Calu3 (cell line): ENCODE results near the gene SLC46A3. TPM values are rescaled to one million over a fixed set of nuclear protein-coding genes. Genes with fewer than 3 reads are reported as not detected.
"Not testable (repeated sequence)": the region's sequence is repeated elsewhere in the genome, so short reads cannot be mapped to it uniquely, and the experiment has no call there.

ENCODE experiments used
- BruUV-seq: library from RNA; stranded (reverse); fragments of 400-500 nt; replicated peaks from 2 replicates; lab custom pipeline; 2021; lab: Mats Ljungman, UMichigan
- CTCF ChIA-PET: fragments of 300-600 bp; sonication (Branson Sonifier 250); formaldehyde crosslinking; loops from one replicate; lab custom pipeline; 2022; ENCODE audit warnings: antibody characterized with exemption; lab: Charles Lee
- DNase-seq: peaks from one replicate; pipeline ENCODE4 v3.0.0; 2022
- H3K27ac Mint-ChIP-seq: one replicate; pipeline ENCODE4 v1.8.0; 2022; ENCODE audit warnings: mixed read lengths; ENCODE audit not compliant: unreplicated experiment
- H3K27me3 Mint-ChIP-seq: one replicate; pipeline ENCODE4 v1.8.0; 2022; ENCODE audit warnings: mixed read lengths; ENCODE audit not compliant: unreplicated experiment
- H3K36me3 Mint-ChIP-seq: one replicate; pipeline ENCODE4 v1.8.0; 2022; ENCODE audit warnings: mild to moderate bottlenecking, moderate library complexity, mixed read lengths; ENCODE audit not compliant: insufficient read depth, unreplicated experiment
- H3K4me1 Mint-ChIP-seq: one replicate; pipeline ENCODE4 v1.8.0; 2022; ENCODE audit warnings: mild to moderate bottlenecking, low read depth, mixed read lengths; ENCODE audit not compliant: unreplicated experiment
- H3K4me3 Mint-ChIP-seq: one replicate; pipeline ENCODE4 v1.8.0; 2022; ENCODE audit warnings: mild to moderate bottlenecking, low read depth, moderate library complexity, mixed read lengths; ENCODE audit not compliant: unreplicated experiment
- H3K9me3 Mint-ChIP-seq: one replicate; pipeline ENCODE4 v1.8.0; 2022; ENCODE audit warnings: low read depth, mixed read lengths; ENCODE audit not compliant: unreplicated experiment
- CTCF ChIP-seq: fragments of 200-600 bp; IDR thresholded peaks from one replicate; pipeline ENCODE4 v1.8.0; 2022; ENCODE audit warnings: antibody characterized with exemption; ENCODE audit not compliant: unreplicated experiment
- intact Hi-C: fragments of 100-400 bp; cut with micrococcal nuclease; formaldehyde crosslinking; loops from one replicate; pipeline ENCODE4 v1.10.0; 2022; ENCODE audit not compliant: unreplicated experiment
- total RNA-seq: library from RNA; stranded (reverse); gene quantifications from 2 replicates; pipeline ENCODE4 v1.2.3, GENCODE V29; 2022

The SLC46A3 gene
- total RNA-seq, 1 experiment from 2014 or later, result 1.3 TPM

DNA sequence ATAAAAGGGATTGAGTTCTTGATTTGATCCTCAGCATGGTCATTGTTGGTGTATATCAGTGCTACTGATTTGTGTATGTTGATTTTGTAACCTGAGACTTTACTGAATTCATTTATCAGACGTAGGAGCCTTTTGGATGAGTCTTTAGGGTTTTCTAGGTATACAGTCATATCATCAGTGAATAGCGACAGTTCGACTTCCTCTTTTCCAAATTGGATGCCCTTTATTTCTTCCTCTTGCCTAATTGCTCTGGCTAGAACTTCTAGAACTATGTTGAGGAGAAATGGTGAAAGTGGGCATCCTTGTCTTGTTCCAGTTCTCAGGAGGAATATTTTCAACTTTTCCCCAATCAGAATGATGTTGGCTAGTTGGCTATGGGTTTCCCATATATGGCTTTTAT, 32.9 kb downstream of the SLC46A3 start:
- no peak for TF ChIP-seq CTCF
- DNase-seq, result no peak
- Mint-ChIP-seq H3K4me3 (no peak overlapping the region), H3K36me3 (no peaks in the 10 kb centered on the region), H3K27ac (no peak overlapping the region), H3K27me3 (peaks cover 7% of the 10 kb centered on the region), H3K9me3 (no peaks in the 10 kb centered on the region), H3K4me1 (no peaks in the 10 kb centered on the region)
- no TSS peak for BruUV-seq
- CTCF ChIA-PET, result interaction anchor here (0.7 kb wide), 1 partner anchor 940 kb away, joined by 3 read pairs; no protein-coding TSS in a partner anchor
- intact Hi-C loops, result no loop called here

- intact Hi-C loops, result no loop called here
- no peak for TF ChIP-seq CTCF
- DNase-seq, result no peak
- Mint-ChIP-seq H3K27ac (no peak overlapping the region), H3K9me3 (no peaks in the 10 kb centered on the region), H3K27me3 (no peaks in the 10 kb centered on the region), H3K4me1 (no peaks in the 10 kb centered on the region), H3K36me3 (no peaks in the 10 kb centered on the region), H3K4me3 (no peak overlapping the region)
- no TSS peak for BruUV-seq
- CTCF ChIA-PET, result no interaction called here
These were observed 33.7 kb downstream of the SLC46A3 start for GRCh38 chr13:28685114-28685513.

GRCh38 chr13:28684257-28684656, 34.5 kb downstream of the SLC46A3 start:
- intact Hi-C loops, result no loop called here
- Mint-ChIP-seq H3K27me3 (no peaks in the 10 kb centered on the region), H3K27ac (no peak overlapping the region), H3K9me3 (no peaks in the 10 kb centered on the region), H3K4me1 (no peaks in the 10 kb centered on the region), H3K4me3 (no peak overlapping the region), H3K36me3 (no peaks in the 10 kb centered on the region)
- no TSS peak for BruUV-seq
- CTCF ChIA-PET, result no interaction called here
- no peak for TF ChIP-seq CTCF
- DNase-seq, result no peak

DNA sequence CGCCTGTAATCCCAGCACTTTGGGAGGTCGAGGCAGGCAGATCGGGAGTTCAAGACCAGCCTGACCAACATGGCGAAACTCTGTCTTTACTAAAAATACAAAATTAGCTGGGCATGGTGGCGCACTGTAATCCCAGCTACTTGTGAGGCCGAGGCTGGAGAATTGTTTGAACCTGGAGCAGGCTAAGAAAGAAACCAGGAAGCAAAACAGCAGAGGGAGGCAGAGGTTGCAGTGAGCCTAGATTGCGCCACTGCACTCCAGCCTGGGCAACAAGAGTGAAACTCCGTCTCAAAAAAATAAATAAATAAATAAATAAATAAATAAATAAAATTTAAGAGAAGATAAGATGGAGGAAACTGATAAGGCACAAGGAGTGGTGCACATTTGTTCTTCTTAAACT, 35.6 kb downstream of the SLC46A3 start:
- CTCF ChIA-PET, H3K9me3 Mint-ChIP-seq, H3K36me3 Mint-ChIP-seq, BruUV-seq, intact Hi-C loops, DNase-seq, H3K4me1 Mint-ChIP-seq, H3K4me3 Mint-ChIP-seq, H3K27ac Mint-ChIP-seq, H3K27me3 Mint-ChIP-seq: not testable (repeated sequence)

- CTCF ChIA-PET, result interaction anchor here (2.5 kb wide), 1 partner anchor 116 kb away, joined by 5 read pairs; no protein-coding TSS in a partner anchor
- DNase-seq, result no peak
- Mint-ChIP-seq H3K27me3 (no peaks in the 10 kb centered on the region), H3K4me1 (no peaks in the 10 kb centered on the region), H3K36me3 (peaks cover 6% of the 10 kb centered on the region), H3K9me3 (no peaks in the 10 kb centered on the region), H3K27ac (no peak overlapping the region), H3K4me3 (no peak overlapping the region)
- BruUV-seq, result no TSS peak
- intact Hi-C loops, result no loop called here
- TF ChIP-seq CTCF, result no peak
These were observed 38.2 kb downstream of the SLC46A3 start for GRCh38 chr13:28680541-28680940.
